GM18858 (cell line): ENCODE measurements around the gene RNF17.
A peak's percentile ranks its signal among the peaks of the same experiment; 100 is the strongest.
"Not testable (repeated sequence)": the region's sequence is repeated elsewhere in the genome, so short reads cannot be mapped to it uniquely, and the experiment has no call there.

ENCODE experiments used
- ATAC-seq: cut with Tn5 transposase; IDR thresholded peaks from one replicate; pipeline ENCODE4 v1.9.1; 2021; ENCODE audit not compliant: unreplicated experiment

RNF17 gene

GRCh38 chr13:24744247-24744646 is 19.7 kb upstream of the RNF17 start:
- ATAC-seq = no peak

- no peak for ATAC-seq
Observed at GRCh38 chr13:24745516-24745860, 18.5 kb upstream of the RNF17 start.

- ATAC-seq = no peak
Observed at GRCh38 chr13:24745861-24746617, 17.9 kb upstream of the RNF17 start.

- ATAC-seq = no peak
Observed at GRCh38 chr13:24746618-24747247, 17.2 kb upstream of the RNF17 start.

GRCh38 chr13:24747248-24748060 is 16.5 kb upstream of the RNF17 start:
- ATAC-seq = no peak

- ATAC-seq = no peak
Observed at GRCh38 chr13:24748061-24748400, 15.9 kb upstream of the RNF17 start.

GRCh38 chr13:24759197-24759596 is 4.8 kb upstream of the RNF17 start:
- ATAC-seq = no peak

- ATAC-seq = no peak
Observed at GRCh38 chr13:24764276-24764630, 284 bp downstream of the RNF17 start.

GRCh38 chr13:24777171-24777570 is 13.2 kb downstream of the RNF17 start:
- no peak for ATAC-seq

GRCh38 chr13:24784319-24784718 is 20.4 kb downstream of the RNF17 start:
- no peak for ATAC-seq

GRCh38 chr13:24788538-24788937 is 24.6 kb downstream of the RNF17 start:
- no peak for ATAC-seq

GRCh38 chr13:24802074-24802473 is 38.1 kb downstream of the RNF17 start:
- no peak for ATAC-seq

- ATAC-seq = no peak
Observed at GRCh38 chr13:24821207-24821606, 57.2 kb downstream of the RNF17 start.

GRCh38 chr13:24822640-24823039 is 58.7 kb downstream of the RNF17 start:
- peak; percentile 53 for ATAC-seq

- ATAC-seq = not testable (repeated sequence)
Observed at GRCh38 chr13:24823122-24823710, 59.2 kb downstream of the RNF17 start.

- no peak for ATAC-seq
Observed at GRCh38 chr13:24827799-24828198, 63.8 kb downstream of the RNF17 start.

GRCh38 chr13:24834902-24835510 is 71.0 kb downstream of the RNF17 start:
- no peak for ATAC-seq

GRCh38 chr13:24837528-24837927 is 73.6 kb downstream of the RNF17 start:
- ATAC-seq = not testable (repeated sequence)

GRCh38 chr13:24842549-24843274 is 78.7 kb downstream of the RNF17 start:
- no peak for ATAC-seq

- no peak for ATAC-seq
Observed at GRCh38 chr13:24851546-24851945, 87.6 kb downstream of the RNF17 start.

GRCh38 chr13:24854311-24854710 is 90.3 kb downstream of the RNF17 start:
- no peak for ATAC-seq
